Stimulated activated CD8-positive, alpha-beta memory T cell treated with anti-CD3 and anti-CD28 coated beads, Interleukin-2, amount 100 ng/mL, for 1 hour (primary cell): ENCODE results near the gene ARL14EP.

Source experiments
- DNase-seq, 2 donors: peaks; one replicate each; pipeline ENCODE4 v3.0.0-alpha.2; 2020; ENCODE audit warnings: low read depth in 2 of 2

Gene ARL14EP

DNA sequence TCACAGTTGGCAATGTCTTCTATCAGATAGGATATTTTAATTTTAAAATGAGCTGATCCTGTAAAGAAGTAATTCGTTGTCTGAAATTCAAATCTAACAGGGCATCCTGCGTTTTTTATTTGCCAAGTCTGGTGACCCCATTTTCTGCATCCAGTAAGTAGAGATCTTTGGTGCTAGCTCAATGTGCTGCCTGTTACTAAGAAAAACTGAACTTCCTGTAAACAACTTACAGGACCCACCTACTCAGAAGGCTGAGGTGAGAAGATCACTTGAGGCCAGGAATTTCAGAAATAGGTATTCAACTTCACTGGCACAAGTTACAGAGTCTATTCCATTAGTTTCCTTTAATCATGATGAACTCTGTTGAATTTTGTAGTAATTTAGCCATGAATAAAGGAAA is 4.0 kb downstream of the ARL14EP start:
- no peak for DNase-seq

DNA sequence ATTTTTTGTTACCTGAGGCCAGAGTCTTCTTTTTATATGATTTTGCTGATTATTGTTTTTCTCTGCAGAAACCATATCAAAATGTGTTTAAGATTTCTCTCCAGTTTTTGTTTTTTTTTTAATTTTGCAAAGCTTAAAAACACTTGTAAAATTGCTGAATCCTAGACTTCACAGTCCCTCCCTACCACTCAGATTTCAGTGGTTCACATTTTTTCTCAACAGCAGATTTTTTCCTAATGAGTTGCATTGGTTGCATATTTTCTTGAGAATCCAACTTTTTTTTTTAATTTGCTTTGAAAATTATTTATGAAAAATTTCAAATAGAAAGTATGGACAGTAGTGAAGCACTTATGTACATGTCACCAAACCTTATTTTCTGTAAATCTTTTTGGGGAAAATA is 5.8 kb downstream of the ARL14EP start:
- DNase-seq: no peak

DNA sequence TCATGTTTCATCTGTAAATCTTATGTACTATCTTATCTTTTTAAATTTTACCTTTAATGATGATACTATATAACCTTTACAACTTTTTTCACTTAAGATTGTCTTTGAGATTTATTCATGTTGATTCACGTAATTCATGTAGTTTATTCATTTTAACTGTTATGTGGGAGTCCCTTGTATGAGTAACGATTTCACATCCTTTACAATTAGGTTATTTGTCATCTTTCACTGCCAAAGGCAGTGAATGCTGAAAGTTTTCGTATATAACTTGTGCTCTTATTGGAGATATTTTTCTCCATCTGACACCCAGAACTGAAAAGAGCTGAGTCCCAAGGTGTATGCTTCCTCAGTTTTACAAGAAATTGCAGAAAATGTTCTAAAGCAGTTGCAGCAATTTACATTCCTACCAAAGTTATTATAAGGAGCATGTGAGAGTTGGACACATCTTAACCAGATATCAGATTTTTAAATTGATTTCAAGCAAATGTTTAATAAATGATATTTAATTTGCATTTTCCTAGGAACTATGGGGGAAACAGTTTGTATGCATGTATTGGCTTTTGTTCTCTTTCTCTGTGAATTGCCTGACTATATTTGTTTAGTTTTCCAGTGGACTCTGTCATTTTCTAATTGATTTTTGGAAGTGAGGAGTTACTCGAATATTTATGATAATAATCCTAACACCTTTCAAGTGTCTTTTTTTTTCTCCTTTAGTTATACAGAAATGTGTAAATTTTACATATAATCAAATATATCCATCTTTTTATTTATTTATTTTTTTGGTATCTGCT is 6.4 kb downstream of the ARL14EP start:
- no peak for DNase-seq

DNA sequence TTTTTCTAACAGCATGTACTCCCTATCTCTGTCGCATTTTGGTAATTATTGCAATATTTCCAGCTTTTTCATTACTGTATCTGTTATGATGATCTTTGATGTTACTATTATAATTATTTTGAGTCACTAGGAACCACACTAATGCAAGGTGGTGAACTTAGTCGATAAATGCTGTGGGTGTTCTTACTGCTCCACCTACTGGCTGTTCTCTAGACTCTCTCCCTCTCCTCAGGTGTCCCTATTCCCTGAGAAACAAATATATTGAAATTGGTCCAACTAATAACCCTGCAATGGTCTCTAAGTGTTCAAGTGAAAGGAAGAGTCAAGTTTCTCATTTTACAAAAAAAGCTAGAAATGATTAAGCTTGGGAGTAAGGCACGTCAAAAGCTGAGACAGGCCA is 10.5 kb downstream of the ARL14EP start:
- no peak for DNase-seq

DNA sequence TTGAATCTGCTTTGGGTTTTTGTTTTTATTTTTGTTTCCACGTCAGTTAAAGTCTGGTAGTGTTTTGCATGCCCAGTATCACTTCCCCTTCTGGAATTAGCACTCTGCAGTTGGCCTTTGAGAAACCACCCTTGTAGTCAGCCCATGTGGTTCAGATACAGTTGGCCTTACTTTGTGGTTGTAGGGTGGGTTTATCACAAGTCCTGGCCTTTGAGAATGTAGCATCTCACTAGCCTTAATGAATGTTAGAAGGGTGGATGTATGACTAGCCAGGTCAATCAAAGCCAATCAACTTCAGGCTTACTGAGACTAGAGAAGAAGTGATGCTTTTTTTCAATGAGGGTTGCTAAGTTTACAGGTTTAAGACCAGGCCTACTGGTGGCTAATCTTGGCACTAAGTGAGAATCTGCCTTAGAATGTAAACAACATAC is 19.8 kb downstream of the ARL14EP start:
- no peak for DNase-seq

DNA sequence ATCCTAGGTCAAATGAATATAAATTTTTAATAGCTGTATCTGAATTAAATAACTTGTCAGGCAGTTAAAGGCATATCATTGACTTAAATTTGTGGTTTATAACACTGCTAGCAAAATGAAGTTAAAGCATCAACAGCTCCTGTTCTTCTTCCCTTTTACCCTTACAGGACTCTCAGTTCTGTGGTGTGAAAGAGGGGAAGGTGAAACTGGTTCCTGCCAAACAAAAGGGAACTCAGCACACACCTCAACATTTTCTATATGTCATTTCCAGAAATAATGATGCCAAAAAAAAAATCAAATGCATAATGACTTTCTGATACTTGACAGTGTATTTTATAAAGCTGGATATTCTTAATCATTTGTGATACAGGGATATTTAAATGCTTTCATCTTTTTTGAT is 21.2 kb downstream of the ARL14EP start:
- no peak for DNase-seq

DNA sequence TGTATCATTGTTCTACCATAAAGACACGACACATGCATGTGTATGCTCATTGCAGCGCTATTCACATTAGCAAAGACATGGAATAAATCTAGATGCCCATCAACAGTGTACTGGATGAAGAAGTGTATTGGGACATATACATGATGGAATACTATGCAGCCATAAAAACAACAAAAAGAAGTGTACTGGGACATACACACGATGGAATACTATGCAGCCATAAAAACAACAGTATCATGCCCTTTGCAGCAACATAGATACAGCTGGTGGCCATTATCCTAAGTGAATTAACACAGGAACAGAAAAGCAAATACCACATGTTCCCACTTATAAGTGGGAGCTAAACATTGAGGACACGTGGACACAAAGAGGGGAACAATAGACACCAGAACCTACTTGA is 22.7 kb downstream of the ARL14EP start:
- DNase-seq: no peak

DNA sequence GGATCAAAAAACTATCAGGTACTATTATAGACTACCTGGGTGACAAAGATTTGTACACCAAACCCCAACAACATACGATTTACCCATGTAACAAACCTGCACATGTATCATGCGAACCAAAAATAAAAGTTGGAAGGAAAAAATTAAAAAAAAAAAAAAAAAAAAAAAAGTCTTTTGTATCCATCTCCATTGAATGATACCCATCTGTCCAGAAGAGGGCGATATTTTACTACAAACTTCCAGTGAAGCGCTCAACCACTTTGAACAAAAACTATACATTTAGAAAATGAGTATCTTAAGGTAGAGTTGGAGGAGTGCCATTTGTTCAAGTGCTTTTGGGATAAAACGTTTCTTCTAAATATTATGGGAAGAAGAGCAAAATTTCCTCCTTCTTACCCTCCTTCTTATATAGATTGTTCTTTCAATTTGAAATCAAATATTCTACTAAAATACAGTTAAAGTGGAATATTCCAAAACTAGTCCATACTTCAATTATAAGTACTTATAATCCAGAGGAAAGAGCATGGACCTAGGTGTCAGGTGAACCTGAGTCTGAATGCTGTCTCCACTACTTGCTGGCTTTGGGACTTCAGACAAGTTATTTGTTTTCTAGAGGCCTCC is 23.3 kb downstream of the ARL14EP start:
- DNase-seq: no peak

DNA sequence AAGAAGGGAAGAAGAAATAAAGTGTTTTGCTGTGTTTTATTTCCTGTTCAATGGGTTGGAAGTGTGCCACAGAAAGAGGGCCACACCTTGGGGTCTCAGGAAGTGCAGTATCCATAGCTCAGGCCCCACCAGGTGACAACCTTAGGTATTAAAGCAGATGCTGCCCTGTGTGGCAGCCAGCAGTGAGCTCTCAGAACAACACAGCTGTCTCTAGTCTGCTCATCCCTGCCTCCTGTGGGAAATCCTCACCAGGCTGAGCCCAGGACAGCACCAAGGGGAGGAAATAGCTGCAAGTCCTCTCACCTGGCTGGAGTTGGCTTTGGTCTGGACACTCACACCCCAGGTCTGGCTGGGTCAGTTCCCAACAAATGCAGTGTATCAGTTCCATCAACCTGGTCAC is 25.1 kb downstream of the ARL14EP start:
- DNase-seq: no peak

DNA sequence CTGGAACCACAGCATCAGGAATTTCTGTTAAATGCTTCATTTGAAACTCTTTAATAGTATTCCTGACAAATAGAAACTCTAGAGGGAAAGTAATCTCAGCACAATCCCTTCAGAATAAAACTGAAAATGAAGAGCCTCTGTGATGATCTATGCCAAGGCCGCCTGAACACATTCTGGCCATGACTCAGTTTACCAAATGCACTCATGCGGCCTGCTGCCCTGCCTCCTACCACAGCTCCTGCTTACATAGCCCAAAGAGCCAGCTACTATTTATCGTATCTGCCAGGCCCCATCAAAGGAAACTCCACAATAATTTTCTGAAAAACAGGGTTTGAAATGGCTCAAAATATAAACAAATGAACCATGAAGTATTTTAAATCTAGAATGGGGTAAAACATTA is 27.0 kb downstream of the ARL14EP start:
- no peak for DNase-seq

DNA sequence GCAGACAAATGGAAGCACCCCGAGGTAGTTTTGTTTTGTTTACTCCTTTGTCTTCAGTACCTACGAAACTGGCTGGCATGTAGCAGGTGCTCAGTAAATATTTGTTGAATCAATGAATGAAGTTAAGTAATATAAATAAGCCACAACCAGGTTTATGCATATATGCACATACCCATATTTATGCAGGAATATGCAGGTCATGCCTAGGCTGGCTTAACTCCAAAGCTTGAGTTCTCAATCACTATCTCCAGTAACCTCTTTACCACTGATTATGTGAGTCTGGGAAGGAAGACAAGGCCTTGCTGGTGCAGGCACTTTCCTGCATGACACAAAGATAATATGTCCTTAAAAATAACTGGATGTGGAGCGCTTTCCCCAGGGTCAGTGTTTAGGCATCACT is 27.5 kb downstream of the ARL14EP start:
- no peak for DNase-seq

DNA sequence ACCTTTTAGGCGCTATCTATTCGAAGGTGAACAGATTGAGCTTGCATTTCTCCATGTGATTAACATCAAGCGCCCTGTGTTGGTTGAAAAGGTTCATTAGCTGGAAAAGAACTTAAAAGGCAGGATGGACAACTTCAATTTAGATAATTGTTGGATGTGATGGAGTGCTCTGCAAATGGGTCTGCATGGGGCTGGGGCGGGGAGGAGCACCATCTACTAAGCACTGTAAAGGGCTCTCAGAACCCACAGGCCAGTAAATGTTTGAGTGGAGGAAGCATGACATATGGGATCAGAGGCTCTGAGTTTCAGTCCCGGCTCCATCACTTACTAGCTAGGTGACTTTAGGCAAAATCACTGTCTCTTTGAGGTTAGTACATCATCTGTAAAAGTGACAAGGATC is 28.2 kb downstream of the ARL14EP start:
- no peak for DNase-seq

DNA sequence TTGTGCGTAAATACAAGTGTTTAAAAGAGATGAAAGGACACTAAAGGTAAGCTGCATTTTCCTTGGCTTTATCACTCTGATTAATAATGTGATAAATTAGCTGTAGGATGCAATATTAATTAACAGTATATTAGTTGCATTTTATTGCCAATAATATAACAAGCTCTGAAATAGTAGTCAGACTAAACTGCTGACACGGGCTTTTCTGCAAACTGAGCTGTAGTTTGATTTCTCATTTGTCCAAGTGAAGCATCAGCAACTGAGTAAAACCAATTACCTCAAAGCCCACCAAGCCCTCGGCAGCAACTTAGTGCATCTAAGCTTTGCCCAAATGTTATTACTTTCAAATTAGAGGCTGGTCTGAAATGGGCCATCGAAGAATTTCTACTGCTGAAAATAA is 33.5 kb downstream of the ARL14EP start:
- no peak for DNase-seq

DNA sequence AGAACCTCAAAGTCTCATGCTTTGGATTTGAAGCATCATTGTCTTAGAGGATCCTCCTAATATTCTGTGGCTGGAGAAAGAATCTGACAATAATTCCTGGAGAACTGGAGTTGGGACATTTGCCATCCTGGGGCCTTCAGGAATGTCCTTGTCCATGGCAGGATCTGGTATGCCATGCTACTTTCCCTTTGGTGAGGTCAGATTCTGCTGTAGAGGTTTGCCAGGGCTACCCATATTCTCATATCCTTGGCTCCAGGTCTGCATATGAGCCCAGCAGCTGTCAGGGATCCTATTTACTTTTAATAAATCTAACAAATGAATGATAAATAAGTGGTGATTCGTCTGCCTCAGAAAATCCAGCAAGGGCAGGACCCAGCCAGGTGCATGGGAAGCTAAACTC is 35.0 kb downstream of the ARL14EP start:
- DNase-seq: no peak

DNA sequence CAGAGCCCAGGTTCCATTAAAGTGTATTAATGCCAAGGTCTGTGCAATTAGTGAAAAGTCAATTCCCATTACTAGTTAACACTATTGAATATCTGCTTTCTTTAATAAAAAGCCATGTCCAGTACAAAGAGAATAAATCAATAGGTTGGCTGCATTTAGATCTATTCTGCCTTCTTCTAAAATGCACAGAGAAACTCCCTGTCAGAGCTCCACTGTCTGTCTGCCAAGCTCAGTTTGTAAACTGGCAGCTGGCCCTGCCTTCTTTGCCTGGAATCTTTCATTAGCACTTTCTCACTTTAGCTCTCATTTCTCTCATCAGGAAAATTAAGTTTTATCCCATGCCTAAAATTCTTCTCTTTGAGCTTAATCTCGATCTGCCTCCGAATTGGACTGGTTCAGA is 35.6 kb downstream of the ARL14EP start:
- DNase-seq: no peak

DNA sequence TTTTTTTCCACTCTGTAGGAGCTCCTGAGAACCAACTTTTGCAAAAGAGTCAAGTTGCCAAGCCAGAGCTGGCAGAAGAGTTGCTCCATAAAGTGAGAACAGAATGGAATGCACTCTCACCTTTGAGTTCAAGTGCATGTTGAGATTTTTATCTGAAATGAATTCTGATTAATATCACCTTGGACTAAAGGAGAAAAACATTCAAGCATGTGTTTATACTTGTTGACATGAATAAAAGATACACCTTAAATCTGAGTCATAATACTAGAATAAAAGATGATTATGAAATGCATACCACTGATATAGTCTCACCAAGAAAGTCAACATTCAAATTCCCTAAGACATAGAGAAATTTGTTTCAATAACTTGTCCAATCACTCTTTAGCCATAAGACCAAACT is 37.8 kb downstream of the ARL14EP start:
- DNase-seq: no peak

DNA sequence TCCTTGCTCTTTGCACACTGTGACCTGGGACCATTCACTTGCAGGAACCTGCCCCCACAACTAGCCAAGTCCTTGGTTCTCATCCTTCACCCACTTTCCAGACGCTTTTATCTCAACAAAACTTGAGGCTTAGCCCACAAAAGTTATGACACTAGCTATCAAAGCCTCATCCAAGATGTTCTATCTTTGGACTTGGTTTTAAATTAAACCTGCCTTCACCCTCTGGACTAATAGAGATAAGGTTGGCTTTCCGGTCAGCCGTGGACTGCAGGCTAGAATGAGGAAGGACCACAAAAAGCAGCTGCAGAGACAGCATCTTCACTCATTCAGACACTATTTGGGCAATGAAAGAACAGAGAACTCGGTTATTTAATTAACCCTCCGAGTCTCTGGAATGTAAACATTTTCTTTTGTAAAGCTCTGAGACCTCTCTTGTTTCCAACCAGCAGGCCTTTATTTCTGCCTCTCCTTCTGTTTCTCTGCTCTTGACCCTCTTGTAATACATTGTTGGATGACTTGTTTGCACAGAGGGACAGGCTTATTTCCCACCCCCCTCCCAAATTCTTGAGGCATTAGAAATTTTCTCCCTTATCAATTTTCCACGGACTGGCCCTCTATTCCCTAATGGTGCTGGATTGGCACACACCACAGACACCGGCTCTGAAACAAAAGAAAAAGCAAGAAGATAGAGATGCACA is 41.4 kb downstream of the ARL14EP start:
- no peak for DNase-seq

DNA sequence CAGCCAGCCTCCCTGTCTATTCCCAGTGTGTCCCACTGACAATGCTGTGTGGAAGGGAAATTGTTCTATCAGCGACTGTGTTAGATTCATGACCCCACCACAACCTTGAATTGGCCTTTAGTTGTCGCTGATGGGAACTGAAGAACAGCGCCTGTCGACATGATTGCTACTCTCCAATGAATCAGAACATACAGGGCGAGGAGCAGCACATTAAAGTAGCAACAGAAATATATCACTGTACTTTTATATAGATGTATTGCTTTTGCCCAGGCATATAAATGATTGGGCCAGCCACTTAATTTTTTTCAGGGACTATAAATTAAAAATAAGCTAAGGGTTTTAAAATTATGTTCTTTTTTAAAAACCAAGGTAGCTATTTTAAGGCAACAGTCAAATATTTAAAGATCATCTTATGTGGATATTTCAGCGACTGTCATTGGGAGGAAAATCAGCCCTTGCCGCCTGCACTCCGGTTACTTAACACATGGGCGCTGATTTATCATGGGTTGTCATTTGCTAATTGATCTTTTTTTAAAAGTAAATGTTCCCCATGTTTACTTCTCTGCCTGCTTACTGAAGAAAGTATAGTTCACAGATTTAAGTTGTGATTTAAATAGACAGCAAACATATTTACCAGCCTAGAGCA is 42.1 kb downstream of the ARL14EP start:
- no peak for DNase-seq

DNA sequence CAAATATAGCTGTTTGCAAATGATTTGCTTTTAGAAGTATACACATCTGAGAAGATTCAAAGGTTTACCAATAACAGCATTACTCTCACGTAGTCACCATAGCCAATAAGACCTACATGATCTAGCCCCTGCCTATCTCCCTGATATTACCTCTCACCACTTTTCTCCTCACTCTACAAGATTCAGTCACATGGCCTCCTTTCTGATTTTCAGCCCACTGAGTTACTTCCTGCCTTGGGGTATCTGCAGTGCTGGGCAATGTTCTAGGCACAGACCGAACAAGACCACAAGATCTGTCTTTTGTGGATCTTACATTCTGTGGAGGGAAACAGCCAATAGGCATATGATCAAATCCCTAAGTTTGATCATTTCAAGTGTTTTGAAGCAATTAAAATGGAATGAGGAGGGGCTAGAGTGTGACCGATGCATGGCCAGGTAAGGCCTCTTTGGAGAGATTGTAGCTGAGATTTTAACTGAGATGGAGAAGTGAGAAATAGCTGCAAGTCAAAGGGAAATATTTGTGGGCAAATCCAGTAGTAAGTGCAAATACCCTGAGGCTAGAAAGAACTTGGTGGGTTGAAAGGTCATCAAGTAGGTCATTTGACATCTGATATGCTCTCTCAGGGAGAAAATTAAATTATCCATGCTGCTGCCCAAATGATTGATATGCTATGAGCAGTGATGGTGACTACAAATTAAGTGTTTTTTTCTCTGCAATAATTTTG is 43.1 kb downstream of the ARL14EP start:
- no peak for DNase-seq

DNA sequence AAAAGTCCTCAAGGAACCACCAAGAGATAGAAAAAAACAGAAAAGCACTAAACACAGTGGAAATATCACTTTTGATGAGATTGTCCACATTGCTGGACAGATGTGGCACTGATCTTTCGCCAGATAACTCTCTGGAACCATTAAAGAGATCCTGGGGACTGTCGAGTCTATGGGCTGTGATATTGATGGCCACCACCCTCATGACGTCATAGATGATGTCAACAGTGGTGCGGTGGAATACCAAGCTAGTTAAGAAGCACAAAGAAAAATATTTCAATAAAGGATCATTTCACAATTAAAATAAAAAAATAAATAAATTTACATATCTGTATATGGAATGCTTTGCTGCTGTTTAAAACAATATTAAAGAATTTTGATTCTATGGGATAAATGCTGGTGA is 45.5 kb downstream of the ARL14EP start:
- no peak for DNase-seq

DNA sequence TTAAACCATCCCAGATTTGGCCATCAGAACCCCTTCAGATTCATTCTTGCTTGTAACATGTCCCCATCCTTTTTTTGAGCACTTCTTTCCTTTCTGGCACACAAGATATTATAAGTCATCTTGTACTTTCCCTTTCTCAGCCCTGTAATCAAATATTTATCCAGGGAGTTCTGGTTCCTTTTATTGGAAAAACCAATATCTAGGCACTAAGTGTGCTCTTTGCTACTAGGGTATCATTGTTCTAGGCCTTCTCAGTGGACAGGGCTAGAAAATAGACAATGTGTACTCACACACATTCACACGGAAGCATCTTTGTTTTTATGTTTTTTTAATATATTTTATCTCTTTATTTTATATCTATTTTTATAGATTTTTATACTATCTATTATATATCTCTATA is 47.3 kb downstream of the ARL14EP start:
- no peak for DNase-seq

DNA sequence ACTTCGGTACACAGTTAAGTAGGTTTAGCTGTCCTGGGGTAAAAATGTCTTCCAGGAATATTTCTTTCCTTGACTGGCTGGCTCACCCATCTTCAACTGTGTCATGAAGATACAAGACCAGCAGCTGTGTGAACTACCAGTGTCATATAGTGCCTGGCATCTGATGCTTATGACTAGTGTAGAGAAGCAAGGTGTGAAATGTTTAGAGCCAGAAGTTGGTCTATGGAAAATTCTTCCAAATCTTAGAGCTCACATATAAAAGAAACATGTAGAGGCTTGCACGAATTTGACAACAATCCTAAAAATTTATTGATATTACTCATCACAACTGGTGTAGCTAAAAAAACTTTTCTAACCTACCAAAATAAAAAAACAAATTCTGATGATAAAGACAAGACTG is 54.4 kb downstream of the ARL14EP start:
- DNase-seq: no peak
